HepG2 (cell line): ENCODE results near the gene ZDHHC24. TPM values are rescaled to one million over a fixed set of nuclear protein-coding genes. Genes with fewer than 3 reads are reported as not detected.

Experiments used
- CENPBD1 ChIP-seq: sonication (generic); formaldehyde crosslinking; IDR thresholded peaks from 2 replicates; pipeline ENCODE4 v1.8.0; 2022; ENCODE audit warnings: missing genetic modification reagents, low read depth, mild to moderate bottlenecking, borderline replicate concordance
- ZHX1 ChIP-seq: sonication (generic); formaldehyde crosslinking; IDR thresholded peaks from 2 replicates; pipeline ENCODE4 v1.8.1; 2022; ENCODE audit warnings: low read depth, mild to moderate bottlenecking, missing genetic modification reagents
- ZNF24 ChIP-seq: fragments of 450-650 bp; IDR thresholded peaks from 2 replicates; pipeline ENCODE4 v1.6.1; 2017; ENCODE audit warnings: antibody characterized with exemption, mild to moderate bottlenecking
- ZNF574 ChIP-seq: sonication (generic); formaldehyde crosslinking; IDR thresholded peaks from 2 replicates; pipeline ENCODE4 v1.4.0; 2020; ENCODE audit warnings: missing genetic modification reagents
- polyA plus RNA-seq, 8 experiments: library from polyadenylated mRNA; depleted of rRNA in 3 of 8; stranded (reverse) in 7 of 8; unstranded in 1 of 8; fragments of >200 nt; fragmentation: Illumina TruSeq in 4 of 8; extraction: Trizol in 4 of 8; gene quantifications; 2 replicates each; pipeline versions ENCODE4 v1.2.1 to v1.2.3, GENCODE V29; 2011 to 2016; ENCODE audit warnings: low read depth in 4 of 8, missing spikeins in 1 of 8, mixed read lengths in 1 of 8; ENCODE audit not compliant: insufficient read depth in 1 of 8
- total RNA-seq, 5 experiments: library from RNA; depleted of rRNA; stranded (reverse); fragments of >200 nt; fragmentation: Illumina TruSeq; extraction: Trizol; gene quantifications; 2 replicates each; pipeline ENCODE4 v1.2.3, GENCODE V29; 2016; ENCODE audit warnings: low read depth in 1 of 5
- TF ChIP-seq, protein P1 (sequence below): sonication (generic); formaldehyde crosslinking; IDR thresholded peaks from 2 replicates; pipeline ENCODE4 v1.4.0; 2020; ENCODE audit warnings: missing genetic modification reagents
- TF ChIP-seq, protein P2 (sequence below): sonication (generic); formaldehyde crosslinking; IDR thresholded peaks from 2 replicates; pipeline ENCODE4 v1.9.0; 2021; ENCODE audit warnings: missing genetic modification reagents, borderline replicate concordance
- TF ChIP-seq, protein P3 (sequence below): sonication (generic); formaldehyde crosslinking; IDR thresholded peaks from 2 replicates; pipeline ENCODE4 v1.9.0; 2021; ENCODE audit warnings: mild to moderate bottlenecking, missing genetic modification reagents

ZDHHC24 gene
- total and polyA plus RNA-seq, 2 of the 13 experiments (the other 11 are each of a cell fraction or from before 2014, with no cell fraction given), result 4.3 TPM

GRCh38 chr11:66592457-66593302 lies 46.8 kb upstream of the ZDHHC24 start, which contains the start of the genes CCDC87 and CCS (continued):
- TF ChIP-seq ZHX1 (CRISPR knock-in tag) (0 out of 2 replicates have a peak, but pooled peaks have one; percentile 29), ZNF24 (no peak), CENPBD1 (CRISPR knock-in tag) (no peak), ZNF574 (CRISPR knock-in tag) (peak; percentile 89)
- TF ChIP-seq, protein P1, sequence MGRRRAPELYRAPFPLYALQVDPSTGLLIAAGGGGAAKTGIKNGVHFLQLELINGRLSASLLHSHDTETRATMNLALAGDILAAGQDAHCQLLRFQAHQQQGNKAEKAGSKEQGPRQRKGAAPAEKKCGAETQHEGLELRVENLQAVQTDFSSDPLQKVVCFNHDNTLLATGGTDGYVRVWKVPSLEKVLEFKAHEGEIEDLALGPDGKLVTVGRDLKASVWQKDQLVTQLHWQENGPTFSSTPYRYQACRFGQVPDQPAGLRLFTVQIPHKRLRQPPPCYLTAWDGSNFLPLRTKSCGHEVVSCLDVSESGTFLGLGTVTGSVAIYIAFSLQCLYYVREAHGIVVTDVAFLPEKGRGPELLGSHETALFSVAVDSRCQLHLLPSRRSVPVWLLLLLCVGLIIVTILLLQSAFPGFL (CRISPR knock-in tag), result no peak
- TF ChIP-seq, protein P2, sequence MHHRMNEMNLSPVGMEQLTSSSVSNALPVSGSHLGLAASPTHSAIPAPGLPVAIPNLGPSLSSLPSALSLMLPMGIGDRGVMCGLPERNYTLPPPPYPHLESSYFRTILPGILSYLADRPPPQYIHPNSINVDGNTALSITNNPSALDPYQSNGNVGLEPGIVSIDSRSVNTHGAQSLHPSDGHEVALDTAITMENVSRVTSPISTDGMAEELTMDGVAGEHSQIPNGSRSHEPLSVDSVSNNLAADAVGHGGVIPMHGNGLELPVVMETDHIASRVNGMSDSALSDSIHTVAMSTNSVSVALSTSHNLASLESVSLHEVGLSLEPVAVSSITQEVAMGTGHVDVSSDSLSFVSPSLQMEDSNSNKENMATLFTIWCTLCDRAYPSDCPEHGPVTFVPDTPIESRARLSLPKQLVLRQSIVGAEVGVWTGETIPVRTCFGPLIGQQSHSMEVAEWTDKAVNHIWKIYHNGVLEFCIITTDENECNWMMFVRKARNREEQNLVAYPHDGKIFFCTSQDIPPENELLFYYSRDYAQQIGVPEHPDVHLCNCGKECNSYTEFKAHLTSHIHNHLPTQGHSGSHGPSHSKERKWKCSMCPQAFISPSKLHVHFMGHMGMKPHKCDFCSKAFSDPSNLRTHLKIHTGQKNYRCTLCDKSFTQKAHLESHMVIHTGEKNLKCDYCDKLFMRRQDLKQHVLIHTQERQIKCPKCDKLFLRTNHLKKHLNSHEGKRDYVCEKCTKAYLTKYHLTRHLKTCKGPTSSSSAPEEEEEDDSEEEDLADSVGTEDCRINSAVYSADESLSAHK (CRISPR knock-in tag), result no peak
- TF ChIP-seq, protein P3, sequence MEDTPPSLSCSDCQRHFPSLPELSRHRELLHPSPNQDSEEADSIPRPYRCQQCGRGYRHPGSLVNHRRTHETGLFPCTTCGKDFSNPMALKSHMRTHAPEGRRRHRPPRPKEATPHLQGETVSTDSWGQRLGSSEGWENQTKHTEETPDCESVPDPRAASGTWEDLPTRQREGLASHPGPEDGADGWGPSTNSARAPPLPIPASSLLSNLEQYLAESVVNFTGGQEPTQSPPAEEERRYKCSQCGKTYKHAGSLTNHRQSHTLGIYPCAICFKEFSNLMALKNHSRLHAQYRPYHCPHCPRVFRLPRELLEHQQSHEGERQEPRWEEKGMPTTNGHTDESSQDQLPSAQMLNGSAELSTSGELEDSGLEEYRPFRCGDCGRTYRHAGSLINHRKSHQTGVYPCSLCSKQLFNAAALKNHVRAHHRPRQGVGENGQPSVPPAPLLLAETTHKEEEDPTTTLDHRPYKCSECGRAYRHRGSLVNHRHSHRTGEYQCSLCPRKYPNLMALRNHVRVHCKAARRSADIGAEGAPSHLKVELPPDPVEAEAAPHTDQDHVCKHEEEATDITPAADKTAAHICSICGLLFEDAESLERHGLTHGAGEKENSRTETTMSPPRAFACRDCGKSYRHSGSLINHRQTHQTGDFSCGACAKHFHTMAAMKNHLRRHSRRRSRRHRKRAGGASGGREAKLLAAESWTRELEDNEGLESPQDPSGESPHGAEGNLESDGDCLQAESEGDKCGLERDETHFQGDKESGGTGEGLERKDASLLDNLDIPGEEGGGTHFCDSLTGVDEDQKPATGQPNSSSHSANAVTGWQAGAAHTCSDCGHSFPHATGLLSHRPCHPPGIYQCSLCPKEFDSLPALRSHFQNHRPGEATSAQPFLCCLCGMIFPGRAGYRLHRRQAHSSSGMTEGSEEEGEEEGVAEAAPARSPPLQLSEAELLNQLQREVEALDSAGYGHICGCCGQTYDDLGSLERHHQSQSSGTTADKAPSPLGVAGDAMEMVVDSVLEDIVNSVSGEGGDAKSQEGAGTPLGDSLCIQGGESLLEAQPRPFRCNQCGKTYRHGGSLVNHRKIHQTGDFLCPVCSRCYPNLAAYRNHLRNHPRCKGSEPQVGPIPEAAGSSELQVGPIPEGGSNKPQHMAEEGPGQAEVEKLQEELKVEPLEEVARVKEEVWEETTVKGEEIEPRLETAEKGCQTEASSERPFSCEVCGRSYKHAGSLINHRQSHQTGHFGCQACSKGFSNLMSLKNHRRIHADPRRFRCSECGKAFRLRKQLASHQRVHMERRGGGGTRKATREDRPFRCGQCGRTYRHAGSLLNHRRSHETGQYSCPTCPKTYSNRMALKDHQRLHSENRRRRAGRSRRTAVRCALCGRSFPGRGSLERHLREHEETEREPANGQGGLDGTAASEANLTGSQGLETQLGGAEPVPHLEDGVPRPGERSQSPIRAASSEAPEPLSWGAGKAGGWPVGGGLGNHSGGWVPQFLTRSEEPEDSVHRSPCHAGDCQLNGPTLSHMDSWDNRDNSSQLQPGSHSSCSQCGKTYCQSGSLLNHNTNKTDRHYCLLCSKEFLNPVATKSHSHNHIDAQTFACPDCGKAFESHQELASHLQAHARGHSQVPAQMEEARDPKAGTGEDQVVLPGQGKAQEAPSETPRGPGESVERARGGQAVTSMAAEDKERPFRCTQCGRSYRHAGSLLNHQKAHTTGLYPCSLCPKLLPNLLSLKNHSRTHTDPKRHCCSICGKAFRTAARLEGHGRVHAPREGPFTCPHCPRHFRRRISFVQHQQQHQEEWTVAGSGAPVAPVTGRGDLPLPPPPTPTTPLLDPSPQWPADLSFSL (CRISPR knock-in tag), result peak; percentile 43; the same call in 1 of the 2 replicates
